IPS-20b (cell line): ENCODE measurements around the gene CCDC24.

ENCODE experiments used
- H3K27ac ChIP-seq: one replicate; pipeline ENCODE4 v1.5.1; 2013; ENCODE audit warnings: low read length
- H3K27me3 ChIP-seq: 2 replicates; pipeline ENCODE4 v1.6.1; 2013; ENCODE audit warnings: mild to moderate bottlenecking, low read length, inconsistent platforms; ENCODE audit not compliant: insufficient read depth
- H3K36me3 ChIP-seq: 2 replicates; pipeline ENCODE4 v1.6.1; 2013; ENCODE audit warnings: low read depth, mild to moderate bottlenecking, inconsistent platforms, low read length, moderate library complexity; ENCODE audit not compliant: insufficient read depth
- H3K4me1 ChIP-seq: 2 replicates; pipeline ENCODE4 v1.6.1; 2013; ENCODE audit warnings: mild to moderate bottlenecking, control low read depth, inconsistent platforms, low read length, moderate library complexity; ENCODE audit not compliant: insufficient read depth
- H3K4me3 ChIP-seq: 2 replicates; pipeline ENCODE4 v1.5.1; 2013; ENCODE audit warnings: mild to moderate bottlenecking, low read length, inconsistent platforms
- H3K9ac ChIP-seq: 2 replicates; pipeline ENCODE4 v1.6.1; 2013; ENCODE audit warnings: low read depth, mild to moderate bottlenecking, inconsistent platforms, low read length, moderate library complexity
- H3K9me3 ChIP-seq: 2 replicates; pipeline ENCODE4 v1.6.1; 2013; ENCODE audit warnings: mild to moderate bottlenecking, low read depth, low read length, inconsistent platforms; ENCODE audit not compliant: insufficient read depth

The CCDC24 gene

GRCh38 chr1:44031252-44032169 lies 40.1 kb downstream of the CCDC24 start, which contains the start of gene SLC6A9:
Gene SLC6A9, minus strand, starts transcription at chr1:44031462. Its CDS starts 7,185 bp downstream, at chr1:44024277.
- Histone ChIP-seq H3K9ac (peak within 1 kb of the TSS; percentile 77), H3K27ac (peak within 1 kb of the TSS; percentile 63), H3K4me1 (peaks cover 14% of the 10 kb centered on the region; the same call in 1 of the 2 replicates), H3K36me3 (no peaks in the 10 kb centered on the region), H3K4me3 (peak within 1 kb of the TSS; percentile 88), H3K27me3 (peaks cover 6% of the 10 kb centered on the region; the same call in 1 of the 2 replicates), H3K9me3 (no peaks in the 10 kb centered on the region)

- Histone ChIP-seq H3K27ac (peak overlapping the region; percentile 35), H3K36me3 (no peaks in the 10 kb centered on the region), H3K9me3 (no peaks in the 10 kb centered on the region), H3K4me1 (peaks cover 14% of the 10 kb centered on the region; the same call in 1 of the 2 replicates), H3K4me3 (peak overlapping the region; percentile 88), H3K27me3 (peaks cover 6% of the 10 kb centered on the region; the same call in 1 of the 2 replicates), H3K9ac (peak overlapping the region; percentile 77; the same call in 1 of the 2 replicates)
These were observed 40.9 kb downstream of the CCDC24 start for GRCh38 chr1:44032170-44032790.

GRCh38 chr1:44033041-44033575 lies 41.7 kb downstream of the CCDC24 start:
- Histone ChIP-seq H3K27me3 (peaks cover 6% of the 10 kb centered on the region; the same call in 1 of the 2 replicates), H3K4me1 (peaks cover 14% of the 10 kb centered on the region; the same call in 1 of the 2 replicates), H3K9ac (no peak overlapping the region), H3K36me3 (no peaks in the 10 kb centered on the region), H3K4me3 (no peak overlapping the region), H3K27ac (no peak overlapping the region), H3K9me3 (no peaks in the 10 kb centered on the region)

GRCh38 chr1:44033756-44034155 lies 42.4 kb downstream of the CCDC24 start:
- H3K27ac ChIP-seq = no peak overlapping the region
- peaks cover 14% of the 10 kb centered on the region; the same call in 1 of the 2 replicates for H3K4me1 ChIP-seq
- H3K4me3 ChIP-seq = no peak overlapping the region
- no peaks in the 10 kb centered on the region for H3K9me3 ChIP-seq
- no peaks in the 10 kb centered on the region for H3K36me3 ChIP-seq
- peaks cover 6% of the 10 kb centered on the region; the same call in 1 of the 2 replicates for H3K27me3 ChIP-seq
- H3K9ac ChIP-seq = no peak overlapping the region

- H3K36me3 ChIP-seq = no peaks in the 10 kb centered on the region
- no peak overlapping the region for H3K27ac ChIP-seq
- no peaks in the 10 kb centered on the region for H3K27me3 ChIP-seq
- H3K9me3 ChIP-seq = no peaks in the 10 kb centered on the region
- peaks cover 14% of the 10 kb centered on the region; the same call in 1 of the 2 replicates for H3K4me1 ChIP-seq
- no peak overlapping the region for H3K9ac ChIP-seq
- no peak overlapping the region for H3K4me3 ChIP-seq
These were observed 43.0 kb downstream of the CCDC24 start for GRCh38 chr1:44034423-44034822.

- Histone ChIP-seq H3K27ac (no peak overlapping the region), H3K36me3 (no peaks in the 10 kb centered on the region), H3K4me1 (peaks cover 14% of the 10 kb centered on the region; the same call in 1 of the 2 replicates), H3K27me3 (no peaks in the 10 kb centered on the region), H3K9me3 (no peaks in the 10 kb centered on the region), H3K4me3 (no peak overlapping the region), H3K9ac (no peak overlapping the region)
These were observed 43.7 kb downstream of the CCDC24 start for GRCh38 chr1:44034976-44035716.

GRCh38 chr1:44035726-44036408 lies 44.5 kb downstream of the CCDC24 start:
- Histone ChIP-seq H3K36me3 (no peaks in the 10 kb centered on the region), H3K27ac (no peak overlapping the region), H3K4me3 (no peak overlapping the region), H3K27me3 (no peaks in the 10 kb centered on the region), H3K9me3 (no peaks in the 10 kb centered on the region), H3K4me1 (peaks cover 14% of the 10 kb centered on the region; the same call in 1 of the 2 replicates), H3K9ac (no peak overlapping the region)

GRCh38 chr1:44036409-44037139 lies 45.2 kb downstream of the CCDC24 start:
- no peak overlapping the region for H3K4me3 ChIP-seq
- no peaks in the 10 kb centered on the region for H3K36me3 ChIP-seq
- no peak overlapping the region for H3K9ac ChIP-seq
- peaks cover 14% of the 10 kb centered on the region; the same call in 1 of the 2 replicates for H3K4me1 ChIP-seq
- H3K27me3 ChIP-seq = no peaks in the 10 kb centered on the region
- H3K9me3 ChIP-seq = no peaks in the 10 kb centered on the region
- no peak overlapping the region for H3K27ac ChIP-seq

- Histone ChIP-seq H3K4me3 (no peak overlapping the region), H3K9me3 (no peaks in the 10 kb centered on the region), H3K36me3 (no peaks in the 10 kb centered on the region), H3K27me3 (no peaks in the 10 kb centered on the region), H3K27ac (no peak overlapping the region), H3K4me1 (peaks cover 10% of the 10 kb centered on the region; the same call in 1 of the 2 replicates), H3K9ac (no peak overlapping the region)
These were observed 45.8 kb downstream of the CCDC24 start for GRCh38 chr1:44037154-44037553.

GRCh38 chr1:44038876-44039657 lies 47.7 kb downstream of the CCDC24 start:
- Histone ChIP-seq H3K27me3 (peaks cover 13% of the 10 kb centered on the region; the same call in 1 of the 2 replicates), H3K27ac (no peak overlapping the region), H3K9me3 (no peaks in the 10 kb centered on the region), H3K4me3 (no peak overlapping the region), H3K4me1 (peaks cover 4% of the 10 kb centered on the region; the same call in 1 of the 2 replicates), H3K36me3 (no peaks in the 10 kb centered on the region), H3K9ac (no peak overlapping the region)
